Omental fat pad (tissue), 4 donors: Measurements from ENCODE around the gene GLB1L2. TPM values are rescaled to one million over a fixed set of nuclear protein-coding genes. Genes with fewer than 3 reads are reported as not detected.

Experiments
- ATAC-seq: fragments of 150-250 bp; one replicate; pipeline ENCODE4 v1.9.1; 2016; ENCODE audit warnings: mild to moderate bottlenecking, moderate library complexity; ENCODE audit not compliant: low FRiP score
- DNase-seq: peaks from one replicate; pipeline ENCODE4 v3.0.0-alpha.2; 2019; ENCODE audit warnings: low spot score
- total RNA-seq, 4 donors: library from RNA; depleted of rRNA; stranded (reverse); fragments of >200 nt; gene quantifications; one replicate each; pipeline ENCODE4 v1.1.0, GENCODE V29; 2016
- TF ChIP-seq, protein P1 (sequence below), 3 donors: fragments of 450-650 bp; IDR thresholded peaks; one replicate each; pipeline ENCODE4 v1.5.1; 2016 to 2017; ENCODE audit warnings: antibody characterized with exemption in 3 of 3, mild to moderate bottlenecking in 3 of 3, moderate library complexity in 2 of 3

GLB1L2 gene
- total RNA-seq, 4 donors from 2014 or later = 1.8 to 5.5 (median 2.4) TPM

GRCh38 chr11:134398644-134399292 is 67.0 kb downstream of the GLB1L2 start:
- no peak for ATAC-seq
- no peak for DNase-seq
- TF ChIP-seq, protein P1, sequence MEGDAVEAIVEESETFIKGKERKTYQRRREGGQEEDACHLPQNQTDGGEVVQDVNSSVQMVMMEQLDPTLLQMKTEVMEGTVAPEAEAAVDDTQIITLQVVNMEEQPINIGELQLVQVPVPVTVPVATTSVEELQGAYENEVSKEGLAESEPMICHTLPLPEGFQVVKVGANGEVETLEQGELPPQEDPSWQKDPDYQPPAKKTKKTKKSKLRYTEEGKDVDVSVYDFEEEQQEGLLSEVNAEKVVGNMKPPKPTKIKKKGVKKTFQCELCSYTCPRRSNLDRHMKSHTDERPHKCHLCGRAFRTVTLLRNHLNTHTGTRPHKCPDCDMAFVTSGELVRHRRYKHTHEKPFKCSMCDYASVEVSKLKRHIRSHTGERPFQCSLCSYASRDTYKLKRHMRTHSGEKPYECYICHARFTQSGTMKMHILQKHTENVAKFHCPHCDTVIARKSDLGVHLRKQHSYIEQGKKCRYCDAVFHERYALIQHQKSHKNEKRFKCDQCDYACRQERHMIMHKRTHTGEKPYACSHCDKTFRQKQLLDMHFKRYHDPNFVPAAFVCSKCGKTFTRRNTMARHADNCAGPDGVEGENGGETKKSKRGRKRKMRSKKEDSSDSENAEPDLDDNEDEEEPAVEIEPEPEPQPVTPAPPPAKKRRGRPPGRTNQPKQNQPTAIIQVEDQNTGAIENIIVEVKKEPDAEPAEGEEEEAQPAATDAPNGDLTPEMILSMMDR (IDR thresholded peaks at IDR 0.05) = no peak

GRCh38 chr11:134399293-134399654 is 67.5 kb downstream of the GLB1L2 start:
- TF ChIP-seq, protein P1 (IDR thresholded peaks at IDR 0.05) = no peak
- ATAC-seq = no peak

DNA sequence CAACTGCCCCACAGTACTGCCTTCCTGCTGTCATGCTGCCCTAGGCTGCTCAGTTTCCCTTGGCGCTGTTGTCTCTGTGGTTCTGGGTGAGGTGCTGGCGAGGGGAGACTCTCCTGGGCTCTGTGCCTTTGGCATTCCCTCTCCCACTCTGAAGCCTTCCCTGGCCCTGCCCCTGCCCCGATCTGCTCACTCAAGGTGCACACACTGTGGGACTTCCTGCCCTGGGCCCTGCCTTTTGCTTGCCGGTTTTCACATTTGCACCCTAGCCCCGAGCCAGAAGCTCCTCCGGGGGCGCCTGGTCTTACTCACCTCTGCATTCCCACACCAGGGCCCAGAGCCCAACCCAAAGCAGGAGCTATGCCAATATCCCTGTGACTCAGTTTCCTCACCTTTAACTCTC is 68.2 kb downstream of the GLB1L2 start:
- ATAC-seq (no peak), DNase-seq (no peak)
- TF ChIP-seq, protein P1 (IDR thresholded peaks at IDR 0.05) = no peak

More at GRCh38 chr11:134399293-134399654, 67.5 kb downstream of the GLB1L2 start:
- no peak for DNase-seq

DNA sequence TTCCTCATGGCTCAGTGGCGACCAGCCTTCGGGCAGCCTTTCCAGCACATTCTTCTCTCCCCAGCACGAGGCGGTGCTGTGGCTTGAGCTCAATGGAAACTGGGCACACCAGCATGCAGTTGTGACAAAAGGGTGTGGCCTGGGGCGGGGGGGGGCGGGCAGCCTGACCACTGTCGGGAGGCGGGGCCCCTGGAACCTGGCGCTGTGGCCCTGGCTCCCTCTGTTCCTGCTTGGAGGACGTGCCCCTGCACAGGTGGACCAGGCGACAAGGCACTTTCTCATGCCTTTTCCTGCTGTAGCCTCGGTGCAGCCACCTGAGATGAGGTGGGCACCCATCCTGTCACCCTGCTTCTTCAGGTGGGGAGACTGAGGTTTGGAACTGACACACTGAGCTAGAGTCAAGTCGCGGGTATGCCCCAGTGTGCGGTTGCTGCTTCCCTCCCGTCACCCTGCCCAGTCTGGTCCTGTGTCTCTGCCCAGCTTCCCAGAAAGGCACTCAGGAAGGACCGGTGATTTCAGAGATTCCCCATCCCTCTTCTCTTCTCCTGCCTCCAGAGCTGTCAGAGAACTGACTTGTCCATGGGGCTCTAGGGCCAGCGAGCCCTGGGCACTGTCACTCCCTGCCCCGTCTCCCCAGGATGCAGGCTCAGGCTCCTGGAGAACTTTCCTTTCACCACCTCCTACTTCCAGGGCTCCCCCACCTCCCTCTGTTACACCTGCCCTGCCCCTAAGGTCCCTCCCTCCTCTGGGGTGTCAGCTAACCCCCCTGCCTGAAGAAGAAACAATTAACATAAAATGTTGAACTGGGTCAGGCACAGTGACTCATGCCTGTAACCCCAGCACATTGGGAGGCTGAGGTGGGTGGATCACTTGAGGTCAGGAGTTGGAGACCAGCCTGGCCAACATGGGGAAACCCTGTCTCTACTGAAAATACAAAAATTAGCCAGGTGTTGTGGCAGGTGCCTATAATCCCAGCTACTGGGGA is 70.3 kb downstream of the GLB1L2 start:
- DNase-seq (no peak), ATAC-seq (no peak)
- TF ChIP-seq, protein P1 (IDR thresholded peaks at IDR 0.05) = no peak

- DNase-seq = no peak
- TF ChIP-seq, protein P1 (IDR thresholded peaks at IDR 0.05) = no peak
- no peak for ATAC-seq
These were observed 71.1 kb downstream of the GLB1L2 start for GRCh38 chr11:134402910-134403309.

DNA sequence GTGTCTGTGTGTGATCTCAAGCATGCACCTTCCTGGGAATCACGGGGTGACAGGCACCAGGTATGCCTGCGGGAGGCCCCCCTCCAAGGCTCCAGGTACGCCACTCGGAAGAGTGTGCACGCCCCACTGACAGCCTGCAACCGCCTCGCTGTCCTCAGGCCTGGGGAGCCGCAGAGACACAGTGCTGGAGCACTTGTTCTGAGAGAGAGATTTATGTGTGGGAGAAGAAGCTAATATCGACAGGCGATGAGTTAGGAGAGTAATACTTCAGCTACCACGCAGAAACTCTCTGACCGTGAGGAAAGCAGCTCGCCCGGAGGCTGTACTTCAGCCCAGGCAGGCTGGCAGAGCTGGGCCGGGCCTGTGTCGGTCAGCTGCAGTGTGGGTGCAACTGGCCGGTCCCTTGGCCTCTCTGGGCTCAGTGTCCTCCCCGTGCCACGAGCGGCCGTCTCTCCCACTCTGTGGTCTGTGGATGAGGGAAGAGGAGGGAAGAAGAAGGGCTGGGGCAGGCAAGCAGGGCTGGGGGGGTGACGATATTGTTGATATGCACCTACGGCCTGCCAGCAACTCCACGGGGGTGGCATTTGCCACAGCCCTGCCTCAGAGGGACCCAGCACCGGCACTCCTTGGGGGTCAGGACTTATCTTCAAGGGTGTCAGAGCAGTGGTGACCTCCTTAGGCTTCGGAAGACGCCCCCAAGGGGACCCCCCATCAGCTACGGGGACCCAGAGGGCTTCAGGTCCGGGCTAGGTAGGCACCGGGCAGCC is 73.0 kb downstream of the GLB1L2 start:
- TF ChIP-seq, protein P1 (IDR thresholded peaks at IDR 0.05) = no peak
- ATAC-seq (no peak), DNase-seq (no peak)
